Sigmoid colon (tissue), 4 donors: ENCODE data around the gene EFEMP1.

Experiments
- EP300 ChIP-seq, 4 donors: sonication (generic); formaldehyde crosslinking; IDR thresholded peaks; one replicate each; pipeline ENCODE4 v1.6.1; 2017; ENCODE audit warnings: antibody characterized with exemption in 4 of 4
- POLR2AphosphoS5 ChIP-seq, 4 donors: sonication (generic); formaldehyde crosslinking; IDR thresholded peaks; one replicate each; pipeline ENCODE4 v1.6.1; 2017; ENCODE audit warnings: antibody characterized with exemption in 4 of 4
- TF ChIP-seq, protein P1 (sequence below), 4 experiments: fragments of 450-650 bp in 3 of 4; fragments of 200-600 bp in 1 of 4; IDR thresholded peaks; one replicate each; pipeline ENCODE4 v1.5.1; 2016 to 2019; ENCODE audit warnings: antibody characterized with exemption in 4 of 4, mild to moderate bottlenecking in 3 of 4, moderate library complexity in 2 of 4

DNA sequence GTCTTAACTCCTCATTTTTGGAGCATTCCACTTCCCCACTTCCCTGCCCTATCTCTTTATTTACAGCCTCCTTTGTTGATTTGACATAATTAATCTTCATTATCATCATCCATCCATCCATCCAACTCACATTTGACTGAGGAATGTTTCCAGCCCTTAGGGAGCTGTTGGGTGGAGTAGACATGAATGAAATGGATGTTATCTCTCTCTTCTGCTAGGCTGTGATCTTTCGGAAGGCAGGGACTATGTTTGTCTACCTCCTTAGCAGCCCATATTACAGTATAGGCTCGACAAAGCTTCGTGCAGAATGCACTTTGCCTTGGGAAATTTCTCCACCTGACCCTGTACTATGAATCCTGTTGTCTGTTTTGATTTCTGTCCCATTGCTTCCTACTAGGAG is 7.7 kb upstream of the EFEMP1 start:
- TF ChIP-seq, protein P1, sequence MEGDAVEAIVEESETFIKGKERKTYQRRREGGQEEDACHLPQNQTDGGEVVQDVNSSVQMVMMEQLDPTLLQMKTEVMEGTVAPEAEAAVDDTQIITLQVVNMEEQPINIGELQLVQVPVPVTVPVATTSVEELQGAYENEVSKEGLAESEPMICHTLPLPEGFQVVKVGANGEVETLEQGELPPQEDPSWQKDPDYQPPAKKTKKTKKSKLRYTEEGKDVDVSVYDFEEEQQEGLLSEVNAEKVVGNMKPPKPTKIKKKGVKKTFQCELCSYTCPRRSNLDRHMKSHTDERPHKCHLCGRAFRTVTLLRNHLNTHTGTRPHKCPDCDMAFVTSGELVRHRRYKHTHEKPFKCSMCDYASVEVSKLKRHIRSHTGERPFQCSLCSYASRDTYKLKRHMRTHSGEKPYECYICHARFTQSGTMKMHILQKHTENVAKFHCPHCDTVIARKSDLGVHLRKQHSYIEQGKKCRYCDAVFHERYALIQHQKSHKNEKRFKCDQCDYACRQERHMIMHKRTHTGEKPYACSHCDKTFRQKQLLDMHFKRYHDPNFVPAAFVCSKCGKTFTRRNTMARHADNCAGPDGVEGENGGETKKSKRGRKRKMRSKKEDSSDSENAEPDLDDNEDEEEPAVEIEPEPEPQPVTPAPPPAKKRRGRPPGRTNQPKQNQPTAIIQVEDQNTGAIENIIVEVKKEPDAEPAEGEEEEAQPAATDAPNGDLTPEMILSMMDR (IDR thresholded peaks at IDR 0.05): no peak
- TF ChIP-seq EP300 (IDR thresholded peaks at IDR 0.05) (no peak), POLR2AphosphoS5 (IDR thresholded peaks at IDR 0.05) (no peak)
